NCI-H2081 treated with DMSO at 0.1 percent for 48 hours (cell line): ENCODE measurements around the gene GRIK4.

Experiments
- DNase-seq: peaks from one replicate; lab custom pipeline; 2025; lab: John Stamatoyannopoulos, UW

Gene GRIK4

DNA sequence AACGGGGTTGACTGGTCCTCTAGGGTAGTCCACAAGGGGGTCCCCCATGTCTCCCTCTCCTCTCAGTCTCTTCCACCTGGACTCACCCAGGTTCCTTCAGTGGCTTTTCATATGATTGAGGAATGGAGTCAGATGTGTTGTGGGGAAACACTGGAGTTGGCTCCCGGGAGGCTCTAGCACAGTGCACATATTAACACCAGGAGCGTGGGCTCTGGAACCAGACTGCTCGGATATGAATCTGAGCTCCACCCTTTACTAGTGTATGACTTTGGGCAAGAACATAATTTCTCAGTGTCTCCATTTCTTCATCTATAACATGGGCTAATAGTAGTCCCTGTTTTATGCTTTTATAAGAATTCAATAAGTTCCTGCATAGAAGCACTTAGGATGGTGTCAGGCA is 157.0 kb downstream of the GRIK4 start:
- DNase-seq, result no peak

DNA sequence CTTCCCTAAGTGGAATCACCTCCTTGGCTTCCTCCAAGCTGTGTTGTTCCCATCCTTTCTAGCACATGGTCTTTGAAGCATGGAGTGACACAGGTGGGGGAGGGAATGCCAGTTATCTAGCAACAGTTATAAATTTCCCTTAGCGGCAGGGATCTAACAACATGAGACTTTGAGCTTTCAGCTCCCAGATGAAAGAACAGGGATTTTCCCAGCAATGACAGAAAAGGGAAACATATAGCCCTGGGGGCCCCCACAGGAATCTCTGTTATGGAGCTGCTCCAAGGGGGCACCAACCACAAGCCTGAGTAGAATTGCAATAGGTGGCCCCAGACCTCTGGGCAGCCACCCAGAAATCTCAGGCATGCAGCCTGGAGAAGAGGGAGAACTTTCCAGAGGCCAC is 163.0 kb downstream of the GRIK4 start:
- no peak for DNase-seq

DNA sequence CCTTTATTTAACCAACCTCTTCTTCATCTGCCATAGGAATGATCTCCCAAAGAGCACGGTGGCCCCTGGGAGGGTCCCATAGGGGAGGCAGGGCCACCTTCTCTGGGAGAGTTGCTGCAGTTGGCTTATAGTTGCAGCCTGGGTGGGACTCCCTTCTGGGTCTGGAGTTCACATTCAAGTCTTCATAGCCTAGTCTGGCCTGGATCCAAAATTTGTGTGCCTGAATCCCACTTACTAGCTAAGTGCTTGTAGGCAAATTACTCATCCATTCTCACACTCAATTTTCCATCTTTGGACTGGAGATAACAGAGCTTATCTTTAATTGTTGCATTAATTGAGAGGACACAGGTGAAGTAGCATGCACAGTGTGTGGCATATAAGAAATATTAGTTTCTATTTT is 163.6 kb downstream of the GRIK4 start:
- no peak for DNase-seq

GRCh38 chr11:120676991-120677390 is 165.4 kb downstream of the GRIK4 start:
- no peak for DNase-seq

DNA sequence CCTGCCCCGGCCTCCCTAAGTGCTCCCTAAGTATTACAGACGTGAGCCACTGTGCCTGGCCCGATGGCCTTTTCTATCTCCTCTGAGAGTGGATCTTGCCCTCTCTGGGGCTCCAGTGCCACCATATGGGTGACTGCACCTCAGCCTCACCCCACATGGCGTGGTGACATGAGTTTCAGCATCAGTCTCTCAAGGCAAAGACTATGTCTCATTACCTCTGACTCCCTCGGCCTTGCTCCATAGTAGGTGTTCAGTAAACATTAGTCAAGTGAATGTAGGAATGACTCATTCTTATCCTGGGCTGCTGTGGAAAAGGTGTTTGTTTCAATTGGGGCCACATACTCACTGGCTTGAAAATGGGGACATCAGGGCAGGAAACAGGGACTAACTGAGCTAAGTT is 168.8 kb downstream of the GRIK4 start:
- DNase-seq, result no peak

GRCh38 chr11:120681434-120682331 is 170.1 kb downstream of the GRIK4 start:
- DNase-seq, result no peak

DNA sequence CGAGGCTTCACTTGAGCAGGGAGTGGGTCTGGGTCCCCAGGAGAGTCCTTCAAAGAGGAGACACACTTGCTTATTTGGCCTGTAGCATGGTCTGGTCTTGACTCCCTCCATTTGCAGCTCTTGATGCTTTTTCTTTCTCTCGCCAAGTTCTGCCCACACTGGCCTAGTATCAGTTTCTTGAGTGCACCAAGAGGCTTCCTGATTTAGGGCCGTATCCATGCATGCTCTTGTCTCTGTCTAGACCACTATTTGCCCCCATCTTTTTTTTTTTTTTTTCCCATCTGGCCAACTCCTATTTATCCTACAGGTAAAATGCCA is 170.7 kb downstream of the GRIK4 start:
- DNase-seq, result no peak

- no peak for DNase-seq
Observed at GRCh38 chr11:120682866-120683265, 171.3 kb downstream of the GRIK4 start.

DNA sequence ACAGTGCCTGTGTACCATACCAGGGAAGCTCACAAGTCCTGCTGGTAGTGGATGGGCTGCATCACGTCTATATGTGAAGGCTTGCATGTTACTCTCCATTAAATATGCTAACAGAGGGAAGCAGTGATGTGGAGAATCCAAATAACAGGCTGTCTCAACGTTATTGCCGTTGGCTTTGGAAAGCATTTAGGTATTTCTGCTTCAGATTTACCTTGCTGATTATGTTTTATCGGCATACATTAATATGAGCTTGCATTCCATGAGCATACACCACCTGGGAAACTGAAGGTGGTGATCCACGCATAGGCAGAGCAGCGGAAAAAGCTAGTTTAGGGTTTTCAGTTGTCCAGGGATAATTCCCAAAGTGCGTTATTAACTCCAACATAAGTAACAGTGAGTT is 175.0 kb downstream of the GRIK4 start:
- DNase-seq, result no peak

DNA sequence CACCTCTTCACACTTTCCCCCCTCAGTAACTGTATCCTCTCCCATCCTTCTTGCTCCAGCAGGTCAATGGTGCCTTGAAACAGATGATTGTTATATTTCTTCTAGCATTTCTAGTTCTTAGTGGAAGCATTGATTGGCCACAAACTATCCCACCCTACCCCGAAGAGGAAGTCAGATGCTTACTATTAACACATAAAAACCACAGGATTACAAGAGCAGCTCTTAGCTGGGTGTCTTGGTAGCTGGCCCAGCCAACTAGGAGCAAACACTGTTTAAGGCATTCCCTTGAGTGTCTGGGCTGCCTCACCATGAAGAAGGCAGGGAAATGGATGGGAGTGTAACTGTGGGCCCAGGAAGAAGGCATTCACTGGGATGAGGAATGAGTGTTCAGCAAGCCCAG is 176.6 kb downstream of the GRIK4 start:
- no peak for DNase-seq

GRCh38 chr11:120689596-120690275 is 178.2 kb downstream of the GRIK4 start:
- DNase-seq, result no peak

GRCh38 chr11:120690406-120690805 is 178.9 kb downstream of the GRIK4 start:
- DNase-seq, result no peak

DNA sequence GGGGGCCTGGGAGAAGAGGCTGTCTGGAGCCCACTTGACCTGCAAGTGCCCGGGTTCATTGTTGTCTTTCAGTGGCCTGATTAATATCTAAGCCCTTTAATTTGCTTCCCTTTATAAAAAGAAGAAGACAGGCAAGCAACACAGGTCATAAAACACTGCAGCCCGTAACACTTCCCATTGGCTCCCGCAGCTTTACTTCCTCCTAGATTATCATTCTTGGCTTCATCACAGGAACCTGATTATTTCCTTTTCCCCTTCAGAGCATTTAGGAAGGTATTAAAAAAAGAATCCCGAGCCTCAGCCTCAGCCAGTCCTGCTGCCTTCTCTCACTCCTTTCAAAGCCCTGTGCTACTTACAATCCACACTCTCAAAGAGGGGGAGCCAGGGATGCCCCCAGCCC is 183.2 kb downstream of the GRIK4 start:
- DNase-seq, result no peak

DNA sequence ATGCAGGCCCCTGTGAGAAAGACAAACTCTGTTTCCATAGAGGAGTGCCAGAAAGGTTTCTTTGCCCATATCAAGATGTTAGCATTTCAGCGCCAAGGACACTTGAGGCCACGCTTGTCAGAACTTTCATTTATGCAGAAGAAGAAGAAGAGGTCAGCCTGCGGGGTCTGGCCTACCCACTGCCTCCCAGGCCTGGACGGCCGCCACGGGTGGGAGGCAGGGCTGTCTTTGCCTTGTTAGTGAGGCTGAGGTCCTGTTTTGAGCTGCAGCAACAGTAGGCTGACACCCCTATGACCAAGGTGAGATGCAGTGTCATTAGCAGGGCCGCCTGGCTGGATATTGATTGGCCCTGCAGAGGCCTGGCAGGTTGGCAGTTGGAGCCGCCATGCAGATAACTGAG is 183.9 kb downstream of the GRIK4 start:
- DNase-seq, result no peak

GRCh38 chr11:120695939-120696338 is 184.4 kb downstream of the GRIK4 start:
- DNase-seq, result no peak

- no peak for DNase-seq
Observed at GRCh38 chr11:120696597-120697218, 185.2 kb downstream of the GRIK4 start.

GRCh38 chr11:120698918-120699317 is 187.4 kb downstream of the GRIK4 start:
- no peak for DNase-seq

DNA sequence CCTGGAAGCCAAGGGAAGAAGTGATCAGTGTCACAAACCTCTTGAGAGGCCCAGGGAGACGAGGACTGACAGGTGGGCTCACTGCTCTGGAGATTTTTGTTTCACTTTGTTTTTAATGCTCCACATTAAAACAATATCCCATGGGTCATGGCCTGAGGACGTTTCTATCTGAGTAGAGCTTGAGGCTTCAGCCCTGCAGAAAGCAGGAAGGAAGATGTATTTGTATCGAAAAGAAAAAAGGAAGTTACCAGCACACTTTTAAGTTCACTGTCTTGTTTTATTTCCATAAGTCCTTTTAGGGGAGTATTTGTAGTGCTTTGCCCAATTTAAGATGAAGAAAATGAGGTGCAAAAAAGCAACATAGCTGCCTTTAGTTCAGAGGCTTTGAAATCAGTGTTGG is 191.1 kb downstream of the GRIK4 start:
- no peak for DNase-seq

DNA sequence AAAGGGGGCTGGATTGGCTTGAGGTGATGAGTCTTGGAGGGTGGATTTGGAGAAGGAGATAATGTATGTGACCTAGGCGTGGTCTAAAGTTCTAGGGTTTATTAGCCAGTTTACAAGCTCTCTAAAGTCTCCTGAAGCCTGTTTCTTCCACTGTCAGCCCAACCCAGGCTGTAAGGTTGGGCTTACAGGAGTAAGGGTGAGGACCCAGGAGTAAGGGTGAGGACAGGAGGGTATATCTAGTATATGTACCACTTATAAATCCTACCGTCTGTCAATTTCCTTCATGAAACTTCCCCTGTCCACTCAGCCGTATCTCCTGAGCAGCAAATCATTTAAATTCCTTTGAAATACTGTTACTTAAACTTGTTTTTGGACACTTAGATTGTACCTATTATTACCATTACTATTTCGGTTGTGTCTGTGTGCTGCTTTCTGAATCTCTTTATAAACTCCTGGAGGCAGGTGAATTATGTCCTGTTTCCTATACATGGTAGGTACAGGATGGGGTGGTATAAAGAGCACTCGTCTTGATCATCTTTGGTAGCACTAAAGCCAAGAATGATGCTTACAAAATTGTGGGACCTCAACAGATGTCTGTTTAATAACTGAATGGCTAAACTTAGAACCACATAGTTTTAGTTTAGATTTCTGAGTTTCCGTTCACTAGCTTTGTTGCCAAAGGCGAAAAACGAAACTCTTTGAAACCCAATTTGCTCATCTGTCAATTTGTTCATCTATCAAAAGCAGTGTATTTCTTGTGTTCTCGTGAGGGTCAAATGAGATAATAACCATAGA is 192.0 kb downstream of the GRIK4 start:
- no peak for DNase-seq

GRCh38 chr11:120704256-120704750 is 192.8 kb downstream of the GRIK4 start:
- no peak for DNase-seq

DNA sequence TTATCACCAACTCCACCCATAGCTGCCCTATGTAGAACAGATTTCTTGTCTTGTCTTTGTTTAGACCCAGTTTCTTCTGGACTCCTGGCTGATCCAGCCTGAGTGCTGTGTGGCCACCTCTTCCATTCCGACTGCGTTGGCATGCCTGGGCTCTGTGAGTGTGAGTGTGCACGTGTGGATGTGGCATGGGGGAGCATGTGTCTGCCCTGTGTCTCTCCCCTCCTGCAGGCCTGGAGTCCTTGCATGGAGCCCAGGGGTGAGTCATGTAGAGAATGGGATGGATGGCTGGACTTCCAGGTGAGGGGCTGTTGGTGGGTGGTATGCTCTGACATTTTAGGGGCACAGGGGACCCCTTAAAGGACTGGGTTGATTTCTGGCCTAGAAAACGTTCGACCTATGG is 194.7 kb downstream of the GRIK4 start:
- no peak for DNase-seq

DNA sequence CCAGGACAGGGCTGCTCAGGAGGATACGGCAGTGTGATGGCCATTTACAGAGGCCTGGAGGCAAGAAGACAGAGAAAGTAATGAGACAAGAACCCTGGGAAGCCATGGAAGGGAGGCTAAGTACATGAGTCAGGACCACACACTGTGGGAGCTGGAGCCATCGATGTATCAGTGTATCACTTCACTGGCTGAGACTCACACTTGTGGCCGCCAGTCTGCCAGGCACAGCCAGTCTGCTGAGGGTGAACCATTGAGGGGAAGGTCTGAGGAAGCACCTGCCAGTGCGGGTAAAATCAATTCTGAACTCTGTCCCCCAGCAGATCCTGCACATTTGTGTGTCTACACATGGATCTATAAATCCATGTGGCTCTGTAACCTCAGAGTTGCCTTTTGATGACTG is 195.6 kb downstream of the GRIK4 start:
- DNase-seq, result no peak
